ENCODE data around the gene EEF1AKMT3.

DNA sequence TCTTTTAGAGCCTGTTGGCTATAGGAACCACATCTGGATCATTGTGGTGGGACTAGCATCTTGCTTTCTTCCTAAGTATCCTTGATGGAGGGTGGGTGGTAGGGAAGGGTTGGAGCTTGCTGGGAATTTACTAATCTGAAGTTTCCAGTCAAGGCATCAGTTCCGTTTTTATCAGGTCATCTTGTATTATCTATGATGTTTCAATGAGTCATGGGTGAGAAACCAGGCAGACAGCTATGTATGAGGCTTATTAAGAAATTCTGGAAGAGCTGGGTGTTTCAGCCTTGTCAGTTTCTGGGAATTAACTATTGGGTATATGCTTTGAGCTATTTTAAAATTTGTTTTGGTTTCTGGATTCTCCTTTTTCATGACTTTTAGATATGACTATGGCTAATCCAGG, 21.5 kb downstream of the EEF1AKMT3 start:
- TF ChIP-seq ZFX (IDR thresholded peaks at IDR 0.05): no peak
- no peak for TF ChIP-seq JUND (IDR thresholded peaks at IDR 0.05)
- no peak for TF ChIP-seq POLR2A (IDR thresholded peaks at IDR 0.05; ENCODE audit: borderline replicate concordance, extremely low read depth, insufficient read depth, insufficient read length)
- no peak for TF ChIP-seq SIN3A (IDR thresholded peaks at IDR 0.05; ENCODE audit: low read depth)
- TF ChIP-seq ELF1 (IDR thresholded peaks at IDR 0.05; ENCODE audit: borderline replicate concordance, low read depth): no peak
- TF ChIP-seq ZNF274 (IDR thresholded peaks at IDR 0.05; ENCODE audit: low read depth, low read length): no peak
- TF ChIP-seq, protein P1, sequence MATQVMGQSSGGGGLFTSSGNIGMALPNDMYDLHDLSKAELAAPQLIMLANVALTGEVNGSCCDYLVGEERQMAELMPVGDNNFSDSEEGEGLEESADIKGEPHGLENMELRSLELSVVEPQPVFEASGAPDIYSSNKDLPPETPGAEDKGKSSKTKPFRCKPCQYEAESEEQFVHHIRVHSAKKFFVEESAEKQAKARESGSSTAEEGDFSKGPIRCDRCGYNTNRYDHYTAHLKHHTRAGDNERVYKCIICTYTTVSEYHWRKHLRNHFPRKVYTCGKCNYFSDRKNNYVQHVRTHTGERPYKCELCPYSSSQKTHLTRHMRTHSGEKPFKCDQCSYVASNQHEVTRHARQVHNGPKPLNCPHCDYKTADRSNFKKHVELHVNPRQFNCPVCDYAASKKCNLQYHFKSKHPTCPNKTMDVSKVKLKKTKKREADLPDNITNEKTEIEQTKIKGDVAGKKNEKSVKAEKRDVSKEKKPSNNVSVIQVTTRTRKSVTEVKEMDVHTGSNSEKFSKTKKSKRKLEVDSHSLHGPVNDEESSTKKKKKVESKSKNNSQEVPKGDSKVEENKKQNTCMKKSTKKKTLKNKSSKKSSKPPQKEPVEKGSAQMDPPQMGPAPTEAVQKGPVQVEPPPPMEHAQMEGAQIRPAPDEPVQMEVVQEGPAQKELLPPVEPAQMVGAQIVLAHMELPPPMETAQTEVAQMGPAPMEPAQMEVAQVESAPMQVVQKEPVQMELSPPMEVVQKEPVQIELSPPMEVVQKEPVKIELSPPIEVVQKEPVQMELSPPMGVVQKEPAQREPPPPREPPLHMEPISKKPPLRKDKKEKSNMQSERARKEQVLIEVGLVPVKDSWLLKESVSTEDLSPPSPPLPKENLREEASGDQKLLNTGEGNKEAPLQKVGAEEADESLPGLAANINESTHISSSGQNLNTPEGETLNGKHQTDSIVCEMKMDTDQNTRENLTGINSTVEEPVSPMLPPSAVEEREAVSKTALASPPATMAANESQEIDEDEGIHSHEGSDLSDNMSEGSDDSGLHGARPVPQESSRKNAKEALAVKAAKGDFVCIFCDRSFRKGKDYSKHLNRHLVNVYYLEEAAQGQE (IDR thresholded peaks at IDR 0.05; ENCODE audit: low read depth): no peak
- TF ChIP-seq, protein P2, sequence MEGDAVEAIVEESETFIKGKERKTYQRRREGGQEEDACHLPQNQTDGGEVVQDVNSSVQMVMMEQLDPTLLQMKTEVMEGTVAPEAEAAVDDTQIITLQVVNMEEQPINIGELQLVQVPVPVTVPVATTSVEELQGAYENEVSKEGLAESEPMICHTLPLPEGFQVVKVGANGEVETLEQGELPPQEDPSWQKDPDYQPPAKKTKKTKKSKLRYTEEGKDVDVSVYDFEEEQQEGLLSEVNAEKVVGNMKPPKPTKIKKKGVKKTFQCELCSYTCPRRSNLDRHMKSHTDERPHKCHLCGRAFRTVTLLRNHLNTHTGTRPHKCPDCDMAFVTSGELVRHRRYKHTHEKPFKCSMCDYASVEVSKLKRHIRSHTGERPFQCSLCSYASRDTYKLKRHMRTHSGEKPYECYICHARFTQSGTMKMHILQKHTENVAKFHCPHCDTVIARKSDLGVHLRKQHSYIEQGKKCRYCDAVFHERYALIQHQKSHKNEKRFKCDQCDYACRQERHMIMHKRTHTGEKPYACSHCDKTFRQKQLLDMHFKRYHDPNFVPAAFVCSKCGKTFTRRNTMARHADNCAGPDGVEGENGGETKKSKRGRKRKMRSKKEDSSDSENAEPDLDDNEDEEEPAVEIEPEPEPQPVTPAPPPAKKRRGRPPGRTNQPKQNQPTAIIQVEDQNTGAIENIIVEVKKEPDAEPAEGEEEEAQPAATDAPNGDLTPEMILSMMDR (IDR thresholded peaks at IDR 0.05 in 2 of 3, conservative IDR thresholded peaks at IDR 0.05 in 1 of 3; ENCODE audit: borderline replicate concordance in 1 of 3, insufficient read depth in 1 of 3, low read depth in 2 of 3, low read length in 2 of 3): no peak
- TF ChIP-seq FOSL1 (IDR thresholded peaks at IDR 0.05; ENCODE audit: low read depth): no peak

Measured in HCT116 (cell line).